ENCODE results near the gene LARP6. TPM values are rescaled to one million over a fixed set of nuclear protein-coding genes. Genes with fewer than 3 reads are reported as not detected.

Gene LARP6
- total RNA-seq, 1 experiment from 2014 or later, result 15.2 TPM

- no peak for TF ChIP-seq RELA (CRISPR knock-in tag; IDR thresholded peaks at IDR 0.05; ENCODE audit: borderline replicate concordance)
- no peak for TF ChIP-seq ESRRA (CRISPR knock-in tag; IDR thresholded peaks at IDR 0.05; ENCODE audit: borderline replicate concordance)
- TF ChIP-seq, protein P1, sequence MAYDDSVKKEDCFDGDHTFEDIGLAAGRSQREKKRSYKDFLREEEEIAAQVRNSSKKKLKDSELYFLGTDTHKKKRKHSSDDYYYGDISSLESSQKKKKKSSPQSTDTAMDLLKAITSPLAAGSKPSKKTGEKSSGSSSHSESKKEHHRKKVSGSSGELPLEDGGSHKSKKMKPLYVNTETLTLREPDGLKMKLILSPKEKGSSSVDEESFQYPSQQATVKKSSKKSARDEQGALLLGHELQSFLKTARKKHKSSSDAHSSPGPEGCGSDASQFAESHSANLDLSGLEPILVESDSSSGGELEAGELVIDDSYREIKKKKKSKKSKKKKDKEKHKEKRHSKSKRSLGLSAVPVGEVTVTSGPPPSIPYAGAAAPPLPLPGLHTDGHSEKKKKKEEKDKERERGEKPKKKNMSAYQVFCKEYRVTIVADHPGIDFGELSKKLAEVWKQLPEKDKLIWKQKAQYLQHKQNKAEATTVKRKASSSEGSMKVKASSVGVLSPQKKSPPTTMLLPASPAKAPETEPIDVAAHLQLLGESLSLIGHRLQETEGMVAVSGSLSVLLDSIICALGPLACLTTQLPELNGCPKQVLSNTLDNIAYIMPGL (CRISPR knock-in tag; IDR thresholded peaks at IDR 0.05), result no peak; the same call in 1 of the 2 replicates
- TF ChIP-seq ZNF423 (CRISPR knock-in tag; IDR thresholded peaks at IDR 0.05), result no peak
- no peak for TF ChIP-seq FOXP4 (CRISPR knock-in tag; IDR thresholded peaks at IDR 0.05)
- no peak for TF ChIP-seq EMX1 (CRISPR knock-in tag; IDR thresholded peaks at IDR 0.05)
- no peak for TF ChIP-seq TEAD4 (CRISPR knock-in tag; IDR thresholded peaks at IDR 0.05)
- TF ChIP-seq NR1H2 (CRISPR knock-in tag; IDR thresholded peaks at IDR 0.05), result no peak
- TF ChIP-seq NR2C2 (CRISPR knock-in tag; IDR thresholded peaks at IDR 0.05), result no peak
- TF ChIP-seq ETV6 (CRISPR knock-in tag; IDR thresholded peaks at IDR 0.05), result peak; percentile 49; the same call in 1 of the 2 replicates
- TF ChIP-seq SMAD3 (CRISPR knock-in tag; IDR thresholded peaks at IDR 0.05; ENCODE audit: borderline replicate concordance), result no peak
- TF ChIP-seq ZNF232 (CRISPR knock-in tag; IDR thresholded peaks at IDR 0.05), result 0 out of 2 replicates have a peak, but pooled peaks have one; percentile 67
- TF ChIP-seq ZNF263 (CRISPR knock-in tag; IDR thresholded peaks at IDR 0.05; ENCODE audit: low read depth), result no peak
- TF ChIP-seq SP1 (CRISPR knock-in tag; conservative IDR thresholded peaks at IDR 0.05), result peak; percentile 81
- no peak for TF ChIP-seq ELF4 (CRISPR knock-in tag; IDR thresholded peaks at IDR 0.05; ENCODE audit: low read depth)
- TF ChIP-seq, protein P2, sequence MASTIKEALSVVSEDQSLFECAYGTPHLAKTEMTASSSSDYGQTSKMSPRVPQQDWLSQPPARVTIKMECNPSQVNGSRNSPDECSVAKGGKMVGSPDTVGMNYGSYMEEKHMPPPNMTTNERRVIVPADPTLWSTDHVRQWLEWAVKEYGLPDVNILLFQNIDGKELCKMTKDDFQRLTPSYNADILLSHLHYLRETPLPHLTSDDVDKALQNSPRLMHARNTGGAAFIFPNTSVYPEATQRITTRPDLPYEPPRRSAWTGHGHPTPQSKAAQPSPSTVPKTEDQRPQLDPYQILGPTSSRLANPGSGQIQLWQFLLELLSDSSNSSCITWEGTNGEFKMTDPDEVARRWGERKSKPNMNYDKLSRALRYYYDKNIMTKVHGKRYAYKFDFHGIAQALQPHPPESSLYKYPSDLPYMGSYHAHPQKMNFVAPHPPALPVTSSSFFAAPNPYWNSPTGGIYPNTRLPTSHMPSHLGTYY (CRISPR knock-in tag; IDR thresholded peaks at IDR 0.05), result no peak
- no peak for TF ChIP-seq TCF7 (CRISPR knock-in tag; IDR thresholded peaks at IDR 0.05; ENCODE audit: low read depth)
- peak; percentile 84; the same call in 1 of the 2 replicates for TF ChIP-seq KAT7 (CRISPR knock-in tag; IDR thresholded peaks at IDR 0.05; ENCODE audit: borderline replicate concordance)
- no peak for TF ChIP-seq JUN (CRISPR knock-in tag; IDR thresholded peaks at IDR 0.05)
- TF ChIP-seq, protein P3, sequence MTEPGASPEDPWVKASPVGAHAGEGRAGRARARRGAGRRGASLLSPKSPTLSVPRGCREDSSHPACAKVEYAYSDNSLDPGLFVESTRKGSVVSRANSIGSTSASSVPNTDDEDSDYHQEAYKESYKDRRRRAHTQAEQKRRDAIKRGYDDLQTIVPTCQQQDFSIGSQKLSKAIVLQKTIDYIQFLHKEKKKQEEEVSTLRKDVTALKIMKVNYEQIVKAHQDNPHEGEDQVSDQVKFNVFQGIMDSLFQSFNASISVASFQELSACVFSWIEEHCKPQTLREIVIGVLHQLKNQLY (CRISPR knock-in tag; IDR thresholded peaks at IDR 0.05), result no peak
- TF ChIP-seq ZNF219 (CRISPR knock-in tag; IDR thresholded peaks at IDR 0.05; ENCODE audit: borderline replicate concordance), result no peak
- TF ChIP-seq GRHL2 (CRISPR knock-in tag; IDR thresholded peaks at IDR 0.05; ENCODE audit: insufficient replicate concordance, severe bottlenecking), result no peak
- TF ChIP-seq, protein P4, sequence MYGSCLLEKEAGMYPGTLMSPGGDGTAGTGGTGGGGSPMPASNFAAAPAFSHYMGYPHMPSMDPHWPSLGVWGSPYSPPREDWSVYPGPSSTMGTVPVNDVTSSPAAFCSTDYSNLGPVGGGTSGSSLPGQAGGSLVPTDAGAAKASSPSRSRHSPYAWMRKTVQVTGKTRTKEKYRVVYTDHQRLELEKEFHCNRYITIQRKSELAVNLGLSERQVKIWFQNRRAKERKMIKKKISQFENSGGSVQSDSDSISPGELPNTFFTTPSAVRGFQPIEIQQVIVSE (CRISPR knock-in tag; IDR thresholded peaks at IDR 0.05; ENCODE audit: borderline replicate concordance), result no peak
- 0 out of 2 replicates have a peak, but pooled peaks have one; percentile 15 for TF ChIP-seq NFE2L1 (CRISPR knock-in tag; IDR thresholded peaks at IDR 0.05)
- TF ChIP-seq ZNF425 (CRISPR knock-in tag; conservative IDR thresholded peaks at IDR 0.05), result no peak
- no peak for TF ChIP-seq MXD4 (CRISPR knock-in tag; IDR thresholded peaks at IDR 0.05; ENCODE audit: borderline replicate concordance)
- peak; percentile 69; the same call in 1 of the 2 replicates for TF ChIP-seq PRDM15 (CRISPR knock-in tag; IDR thresholded peaks at IDR 0.05)
Observed at GRCh38 chr15:70892002-70892911, 38.3 kb upstream of the LARP6 start, which contains the start of the genes LRRC49 and THAP10 (continued).

Measured in WTC11 (cell line).